Stimulated activated CD8-positive, alpha-beta memory T cell treated with anti-CD3 and anti-CD28 coated beads, Interleukin-12 subunit alpha, Interleukin-12 subunit beta, amount 100 ng/mL, for 1 hour (primary cell): ENCODE data around the gene PATL1.
"Not testable (repeated sequence)": the region's sequence is repeated elsewhere in the genome, so short reads cannot be mapped to it uniquely, and the experiment has no call there.

Experiments
- DNase-seq: peaks from one replicate; pipeline ENCODE4 v3.0.0-alpha.2; 2020; ENCODE audit warnings: low read depth

Gene PATL1

GRCh38 chr11:59668950-59669610, at the start of gene PATL1:
Gene PATL1 (minus strand): TSS chr11:59669037. CDS start chr11:59668895, 142 bp downstream.
- DNase-seq: peak; percentile 99

GRCh38 chr11:59716051-59716450, 47.2 kb upstream of the PATL1 start:
- no peak for DNase-seq

GRCh38 chr11:59713745-59714144, 44.9 kb upstream of the PATL1 start, which contains the start of gene OR10V1:
Gene OR10V1 (minus strand): TSS chr11:59713845. CDS start chr11:59713845, 0 bp downstream.
- DNase-seq: no peak

- no peak for DNase-seq
These were observed 41.5 kb upstream of the PATL1 start for GRCh38 chr11:59710136-59710847.

GRCh38 chr11:59708537-59708936, 39.7 kb upstream of the PATL1 start:
- DNase-seq: no peak

- DNase-seq: no peak
These were observed 38.5 kb upstream of the PATL1 start for GRCh38 chr11:59707371-59707770.

- no peak for DNase-seq
These were observed 37.9 kb upstream of the PATL1 start for GRCh38 chr11:59706518-59707285.

GRCh38 chr11:59705294-59705693, 36.5 kb upstream of the PATL1 start:
- no peak for DNase-seq

GRCh38 chr11:59703515-59703914, 34.7 kb upstream of the PATL1 start:
- not testable (repeated sequence) for DNase-seq

GRCh38 chr11:59700157-59700556, 31.3 kb upstream of the PATL1 start:
- not testable (repeated sequence) for DNase-seq

- DNase-seq: no peak
These were observed 29.7 kb upstream of the PATL1 start for GRCh38 chr11:59698506-59698905.

- no peak for DNase-seq
These were observed 24.1 kb upstream of the PATL1 start for GRCh38 chr11:59692915-59693314.

- DNase-seq: no peak
These were observed 22.3 kb upstream of the PATL1 start for GRCh38 chr11:59691156-59691555.

- no peak for DNase-seq
These were observed 20.2 kb upstream of the PATL1 start for GRCh38 chr11:59689015-59689414.

GRCh38 chr11:59681260-59681725, 12.5 kb upstream of the PATL1 start:
- not testable (repeated sequence) for DNase-seq

GRCh38 chr11:59680287-59681154, 11.7 kb upstream of the PATL1 start:
- peak; percentile 21 for DNase-seq

GRCh38 chr11:59679347-59679746, 10.5 kb upstream of the PATL1 start:
- no peak for DNase-seq

- no peak for DNase-seq
These were observed 10.0 kb upstream of the PATL1 start for GRCh38 chr11:59678813-59679165.

GRCh38 chr11:59678118-59678812, 9.4 kb upstream of the PATL1 start:
- no peak for DNase-seq

GRCh38 chr11:59676205-59676604, 7.4 kb upstream of the PATL1 start:
- no peak for DNase-seq

GRCh38 chr11:59674291-59674690, 5.5 kb upstream of the PATL1 start:
- no peak for DNase-seq
